Measurements from ENCODE around the gene TCF3. TPM values are rescaled to one million over a fixed set of nuclear protein-coding genes. Genes with fewer than 3 reads are reported as not detected.

TCF3 gene
- total and polyA plus RNA-seq, 2 donors (not counting 1 experiment from before 2014, with no cell fraction given) = 39.3 to 54.7 TPM

- no peak overlapping the region for H3K27ac ChIP-seq (ENCODE audit: insufficient read depth, low read length)
- H3K9me3 ChIP-seq (ENCODE audit: control insufficient read depth, insufficient read depth, low read depth, low read length) = no peaks in the 10 kb centered on the region
- H3K27me3 ChIP-seq (ENCODE audit: control insufficient read depth, insufficient read depth, low read length) = peaks cover 4% of the 10 kb centered on the region
- H3K36me3 ChIP-seq (ENCODE audit: control insufficient read depth, insufficient read depth, low read length) = no peaks in the 10 kb centered on the region
- H2AFZ ChIP-seq (ENCODE audit: low read length) = no peak overlapping the region
- TF ChIP-seq CTCF (conservative IDR thresholded peaks at IDR 0.05 in 1 of 2, IDR thresholded peaks at IDR 0.05 in 1 of 2; ENCODE audit: low read depth in 1 of 2, low read length in 2 of 2) (no peak), EZH2 (IDR thresholded peaks at IDR 0.05; ENCODE audit: low read length, missing control alignments) (no peak)
- H3K79me2 ChIP-seq (ENCODE audit: control insufficient read depth, insufficient read depth, low read length) = no peaks in the 10 kb centered on the region
- H3K9ac ChIP-seq (ENCODE audit: insufficient read depth, low read length) = no peak overlapping the region
- H3K4me2 ChIP-seq (ENCODE audit: extremely low read depth, insufficient read depth, low read length) = no peak overlapping the region
- no peaks in the 10 kb centered on the region for H3K4me1 ChIP-seq (ENCODE audit: control insufficient read depth, extremely low read depth, insufficient read depth, low read length)
- no peak overlapping the region for H3K4me3 ChIP-seq (replicated peaks in 1 of 4; ENCODE audit: control extremely low read depth in 1 of 4, insufficient read depth in 1 of 4, low read depth in 3 of 4, low read length in 4 of 4)
- H4K20me1 ChIP-seq (ENCODE audit: control insufficient read depth, extremely low read depth, insufficient read depth, low read length) = no peaks in the 10 kb centered on the region
- no peak for DNase-seq (ENCODE audit: low read depth in 2 of 2)
These were observed 28.6 kb upstream of the TCF3 start for GRCh38 chr19:1680976-1681375.

GRCh38 chr19:1678073-1678472 lies 25.7 kb upstream of the TCF3 start:
- H3K9ac ChIP-seq (ENCODE audit: insufficient read depth, low read length) = no peak overlapping the region
- no peak overlapping the region for H3K4me2 ChIP-seq (ENCODE audit: extremely low read depth, insufficient read depth, low read length)
- no peak for TF ChIP-seq CTCF (conservative IDR thresholded peaks at IDR 0.05 in 1 of 2, IDR thresholded peaks at IDR 0.05 in 1 of 2; ENCODE audit: low read depth in 1 of 2, low read length in 2 of 2)
- no peak for TF ChIP-seq EZH2 (IDR thresholded peaks at IDR 0.05; ENCODE audit: low read length, missing control alignments)
- no peaks in the 10 kb centered on the region for H3K4me1 ChIP-seq (ENCODE audit: control insufficient read depth, extremely low read depth, insufficient read depth, low read length)
- no peaks in the 10 kb centered on the region for H3K9me3 ChIP-seq (ENCODE audit: control insufficient read depth, insufficient read depth, low read depth, low read length)
- no peak overlapping the region for H3K4me3 ChIP-seq (replicated peaks in 1 of 4; ENCODE audit: control extremely low read depth in 1 of 4, insufficient read depth in 1 of 4, low read depth in 3 of 4, low read length in 4 of 4)
- peaks cover 2% of the 10 kb centered on the region for H3K27me3 ChIP-seq (ENCODE audit: control insufficient read depth, insufficient read depth, low read length)
- H4K20me1 ChIP-seq (ENCODE audit: control insufficient read depth, extremely low read depth, insufficient read depth, low read length) = no peaks in the 10 kb centered on the region
- no peak for DNase-seq (ENCODE audit: low read depth in 2 of 2)
- no peak overlapping the region for H2AFZ ChIP-seq (ENCODE audit: low read length)
- no peaks in the 10 kb centered on the region for H3K36me3 ChIP-seq (ENCODE audit: control insufficient read depth, insufficient read depth, low read length)
- no peaks in the 10 kb centered on the region for H3K79me2 ChIP-seq (ENCODE audit: control insufficient read depth, insufficient read depth, low read length)
- H3K27ac ChIP-seq (ENCODE audit: insufficient read depth, low read length) = no peak overlapping the region

DNA sequence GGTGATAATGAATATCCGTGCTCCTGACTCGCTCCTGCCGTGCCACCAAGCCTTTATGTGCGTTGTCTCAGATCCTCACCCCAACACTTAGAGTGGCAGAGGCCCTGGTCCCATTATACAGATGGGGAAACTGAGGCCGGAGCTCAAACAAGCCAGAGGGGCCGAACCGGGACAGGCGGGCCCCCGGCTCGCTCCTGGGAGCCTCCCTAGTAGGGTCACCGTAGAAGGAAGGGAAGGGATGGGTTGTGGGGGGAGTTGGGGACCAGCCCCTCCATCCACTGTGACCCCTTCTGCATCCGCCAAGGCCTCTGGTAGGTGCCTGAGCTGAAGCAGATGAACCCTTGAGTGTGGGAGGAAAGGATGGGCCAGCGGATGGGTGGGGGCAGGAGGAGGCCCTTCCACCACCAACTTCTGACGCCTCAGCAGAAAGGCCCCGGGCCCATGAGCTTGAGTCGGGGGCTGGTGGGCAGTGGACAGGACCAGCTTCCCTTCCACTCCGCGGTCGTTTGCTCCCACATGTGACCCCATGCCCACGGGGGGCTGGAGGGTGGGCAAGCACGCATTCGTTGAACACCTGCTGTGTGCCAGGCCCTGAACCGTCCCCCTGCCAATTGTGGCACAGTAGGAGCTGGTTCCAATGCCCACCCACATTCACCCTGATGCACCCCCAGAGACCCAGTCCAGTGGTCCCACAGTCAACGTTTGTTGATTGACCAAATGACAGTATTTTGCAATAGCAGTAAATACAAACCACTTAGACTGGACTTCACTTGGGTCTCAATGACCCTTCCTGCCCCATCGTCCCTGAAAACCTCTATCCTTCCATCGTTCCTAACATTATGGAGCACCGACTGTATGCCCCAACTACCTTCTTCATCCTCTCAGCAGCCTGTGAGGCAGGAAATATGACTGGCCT lies 24.2 kb upstream of the TCF3 start:
- H3K36me3 ChIP-seq (ENCODE audit: control insufficient read depth, insufficient read depth, low read length) = no peaks in the 10 kb centered on the region
- no peak overlapping the region for H3K4me2 ChIP-seq (ENCODE audit: extremely low read depth, insufficient read depth, low read length)
- H3K4me3 ChIP-seq (replicated peaks in 1 of 4; ENCODE audit: control extremely low read depth in 1 of 4, insufficient read depth in 1 of 4, low read depth in 3 of 4, low read length in 4 of 4) = no peak overlapping the region
- H4K20me1 ChIP-seq (ENCODE audit: control insufficient read depth, extremely low read depth, insufficient read depth, low read length) = no peaks in the 10 kb centered on the region
- H3K27ac ChIP-seq (ENCODE audit: insufficient read depth, low read length) = no peak overlapping the region
- peaks cover 2% of the 10 kb centered on the region for H3K27me3 ChIP-seq (ENCODE audit: control insufficient read depth, insufficient read depth, low read length)
- no peak for TF ChIP-seq EZH2 (IDR thresholded peaks at IDR 0.05; ENCODE audit: low read length, missing control alignments)
- H3K79me2 ChIP-seq (ENCODE audit: control insufficient read depth, insufficient read depth, low read length) = no peaks in the 10 kb centered on the region
- no peak overlapping the region for H2AFZ ChIP-seq (ENCODE audit: low read length)
- no peak for DNase-seq (ENCODE audit: low read depth in 2 of 2)
- no peak overlapping the region for H3K9ac ChIP-seq (ENCODE audit: insufficient read depth, low read length)
- H3K9me3 ChIP-seq (ENCODE audit: control insufficient read depth, insufficient read depth, low read depth, low read length) = no peaks in the 10 kb centered on the region
- no peaks in the 10 kb centered on the region for H3K4me1 ChIP-seq (ENCODE audit: control insufficient read depth, extremely low read depth, insufficient read depth, low read length)
